ENCODE results near the gene MYCBPAP.

The MYCBPAP gene

GRCh38 chr17:50576864-50577263 lies 68.6 kb downstream of the MYCBPAP start:
- no peak for DNase-seq (ENCODE audit: low spot score)

- DNase-seq (ENCODE audit: low spot score): no peak
Measured at GRCh38 chr17:50577451-50577954, 69.3 kb downstream of the MYCBPAP start.

GRCh38 chr17:50578173-50578572 lies 69.9 kb downstream of the MYCBPAP start:
- no peak for DNase-seq (ENCODE audit: low spot score)

GRCh38 chr17:50579399-50579798 lies 71.2 kb downstream of the MYCBPAP start:
- DNase-seq (ENCODE audit: low spot score): no peak

GRCh38 chr17:50580646-50581045 lies 72.4 kb downstream of the MYCBPAP start:
- DNase-seq (ENCODE audit: low spot score): no peak
